ENCODE measurements around the gene CST9L.

GRCh38 chr20:23595941-23596340 is 27.7 kb upstream of the CST9L start:
- TF ChIP-seq CTCF (conservative IDR thresholded peaks at IDR 0.05; ENCODE audit: low read depth, low read length) (no peak), EZH2 (IDR thresholded peaks at IDR 0.05; ENCODE audit: low read length, unreplicated experiment) (no peak), EZH2phosphoT487 (IDR thresholded peaks at IDR 0.05; ENCODE audit: borderline replicate concordance, low read length) (no peak)

Data from PC-3 (cell line).